Mesothelial cell of epicardium (in vitro differentiated cells): ENCODE results near the gene GANAB. TPM values are rescaled to one million over a fixed set of nuclear protein-coding genes. Genes with fewer than 3 reads are reported as not detected.

Experiments used
- DNase-seq, 2 experiments: peaks; one replicate each; pipeline ENCODE4 v3.0.0; 2021; ENCODE audit warnings: low spot score in 2 of 2; ENCODE audit not compliant: unreplicated experiment in 2 of 2
- H3K27ac Mint-ChIP-seq: 2 replicates; pipeline ENCODE4 v1.8.0; 2021; ENCODE audit warnings: mixed read lengths
- H3K27me3 Mint-ChIP-seq: 2 replicates; pipeline ENCODE4 v1.8.0; 2021; ENCODE audit warnings: low read depth, mixed read lengths
- H3K36me3 Mint-ChIP-seq: 2 replicates; pipeline ENCODE4 v1.8.0; 2021; ENCODE audit warnings: mixed read lengths
- H3K4me1 Mint-ChIP-seq: 2 replicates; pipeline ENCODE4 v1.8.0; 2021; ENCODE audit warnings: mixed read lengths
- H3K4me3 Mint-ChIP-seq: 2 replicates; pipeline ENCODE4 v1.8.0; 2021; ENCODE audit warnings: mild to moderate bottlenecking, moderate library complexity, mixed read lengths
- H3K9me3 Mint-ChIP-seq: 2 replicates; pipeline ENCODE4 v1.8.0; 2021; ENCODE audit warnings: mixed read lengths
- CTCF ChIP-seq: fragments of 200-600 bp; sonication (generic); IDR thresholded peaks from one replicate; pipeline ENCODE4 v1.5.0; 2021; ENCODE audit warnings: antibody characterized with exemption; ENCODE audit not compliant: unreplicated experiment
- total RNA-seq: library from RNA; stranded (reverse); gene quantifications from 3 replicates; pipeline ENCODE4 v1.2.1, GENCODE V29; 2021

GANAB gene
- total RNA-seq, 1 donor from 2014 or later, result 324 TPM

GRCh38 chr11:62645671-62645945, 805 bp downstream of the GANAB start:
- H3K4me3 Mint-ChIP-seq, result peak overlapping the region; percentile 92

GRCh38 chr11:62644220-62644619, 2.2 kb downstream of the GANAB start:
- Mint-ChIP-seq H3K9me3 (no peaks in the 10 kb centered on the region), H3K36me3 (peaks cover 6% of the 10 kb centered on the region)

More at GRCh38 chr11:62645671-62645945, 805 bp downstream of the GANAB start:
- no peak for DNase-seq
- H3K27me3 Mint-ChIP-seq, result no peaks in the 10 kb centered on the region
- peaks cover 12% of the 10 kb centered on the region for H3K4me1 Mint-ChIP-seq
- no peaks in the 10 kb centered on the region for H3K9me3 Mint-ChIP-seq
- no peak for TF ChIP-seq CTCF
- H3K27ac Mint-ChIP-seq, result peak overlapping the region; percentile 96
- peaks cover 4% of the 10 kb centered on the region for H3K36me3 Mint-ChIP-seq

GRCh38 chr11:62632492-62632891, 13.9 kb downstream of the GANAB start:
- Mint-ChIP-seq H3K9me3 (no peaks in the 10 kb centered on the region), H3K27me3 (no peaks in the 10 kb centered on the region), H3K27ac (no peak overlapping the region), H3K36me3 (peaks cover 51% of the 10 kb centered on the region), H3K4me3 (no peak overlapping the region), H3K4me1 (no peaks in the 10 kb centered on the region)
- no peak for DNase-seq
- TF ChIP-seq CTCF, result no peak

More at GRCh38 chr11:62644220-62644619, 2.2 kb downstream of the GANAB start:
- H3K27ac Mint-ChIP-seq, result peak overlapping the region; percentile 59
- peak overlapping the region; percentile 24 for H3K4me3 Mint-ChIP-seq
- H3K27me3 Mint-ChIP-seq, result no peaks in the 10 kb centered on the region
- H3K4me1 Mint-ChIP-seq, result peaks cover 12% of the 10 kb centered on the region
- no peak for DNase-seq
- no peak for TF ChIP-seq CTCF

- peaks cover 49% of the 10 kb centered on the region for H3K36me3 Mint-ChIP-seq
- no peak for DNase-seq
- TF ChIP-seq CTCF, result no peak
- no peak overlapping the region for H3K27ac Mint-ChIP-seq
- no peak overlapping the region for H3K4me3 Mint-ChIP-seq
- H3K4me1 Mint-ChIP-seq, result no peaks in the 10 kb centered on the region
- H3K9me3 Mint-ChIP-seq, result no peaks in the 10 kb centered on the region
- H3K27me3 Mint-ChIP-seq, result no peaks in the 10 kb centered on the region
Observed at GRCh38 chr11:62627713-62628112, 18.7 kb downstream of the GANAB start.

GRCh38 chr11:62622476-62623089, 23.8 kb downstream of the GANAB start:
- TF ChIP-seq CTCF, result no peak
- peaks cover 19% of the 10 kb centered on the region for H3K36me3 Mint-ChIP-seq
- no peaks in the 10 kb centered on the region for H3K9me3 Mint-ChIP-seq
- peak overlapping the region; percentile 97 for H3K27ac Mint-ChIP-seq
- no peaks in the 10 kb centered on the region for H3K27me3 Mint-ChIP-seq
- peaks cover 23% of the 10 kb centered on the region for H3K4me1 Mint-ChIP-seq
- H3K4me3 Mint-ChIP-seq, result peak overlapping the region; percentile 92
- no peak for DNase-seq
